Stimulated activated CD4-positive, alpha-beta T cell treated with anti-CD3 and anti-CD28 coated beads, Interleukin-12 subunit alpha, Interleukin-12 subunit beta, amount 100 ng/mL, for 24 hours (primary cell): ENCODE data around the gene LAMB4.

Experiments
- DNase-seq, 2 experiments: peaks; one replicate each; pipeline ENCODE4 v3.0.0-alpha.2; 2020; ENCODE audit warnings: low read depth in 2 of 2

Gene LAMB4

GRCh38 chr7:108130261-108130660 is at the start of gene LAMB4:
TSS of gene LAMB4 (minus strand) at chr7:108130361. CDS start at chr7:108123164, 7,197 bp downstream.
- DNase-seq: no peak

DNA sequence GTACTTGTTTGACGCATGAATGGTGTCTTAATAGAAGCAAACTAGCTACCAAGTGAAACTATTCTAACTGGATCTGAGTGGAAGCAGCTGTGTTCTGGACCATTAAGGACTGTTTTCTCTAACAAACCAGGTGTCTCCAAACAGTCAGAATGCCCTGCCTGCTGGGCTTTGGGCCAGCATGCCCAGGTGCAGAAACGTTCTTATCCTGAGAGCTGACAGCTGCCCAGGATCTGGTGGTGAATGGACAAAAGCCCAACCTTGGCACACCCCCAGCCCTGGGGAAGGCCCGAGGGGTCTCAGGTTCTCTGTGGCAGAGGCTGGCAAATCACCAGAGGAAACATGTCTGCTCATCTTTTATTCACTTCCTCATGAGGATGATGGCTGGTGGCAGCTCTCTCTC is 48.2 kb upstream of the LAMB4 start:
- no peak for DNase-seq

DNA sequence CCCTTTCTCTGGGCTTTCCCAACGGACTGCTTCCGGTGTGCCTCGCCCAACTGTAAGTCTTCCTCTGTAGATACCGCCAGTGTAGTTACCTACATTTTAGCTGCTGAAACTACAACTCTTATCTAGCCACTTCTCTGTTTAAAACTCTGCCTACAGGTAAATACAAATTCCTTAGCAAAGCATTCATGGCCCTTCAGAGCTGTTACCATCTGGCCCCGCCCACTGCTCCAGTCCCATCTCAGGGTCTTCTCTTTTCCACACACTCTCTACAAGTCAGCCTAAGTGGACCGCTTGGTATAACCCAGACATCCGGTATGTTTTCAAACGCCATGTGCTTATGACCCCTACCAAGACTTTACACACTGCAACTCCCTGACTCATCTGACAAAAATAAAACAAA is 41.0 kb upstream of the LAMB4 start:
- DNase-seq: no peak

- no peak for DNase-seq
Observed at GRCh38 chr7:108170251-108170650, 40.1 kb upstream of the LAMB4 start.

- no peak for DNase-seq
Observed at GRCh38 chr7:108167460-108167859, 37.3 kb upstream of the LAMB4 start.

GRCh38 chr7:108166687-108167086 is 36.5 kb upstream of the LAMB4 start:
- no peak for DNase-seq

- DNase-seq: no peak
Observed at GRCh38 chr7:108165723-108166122, 35.6 kb upstream of the LAMB4 start.

DNA sequence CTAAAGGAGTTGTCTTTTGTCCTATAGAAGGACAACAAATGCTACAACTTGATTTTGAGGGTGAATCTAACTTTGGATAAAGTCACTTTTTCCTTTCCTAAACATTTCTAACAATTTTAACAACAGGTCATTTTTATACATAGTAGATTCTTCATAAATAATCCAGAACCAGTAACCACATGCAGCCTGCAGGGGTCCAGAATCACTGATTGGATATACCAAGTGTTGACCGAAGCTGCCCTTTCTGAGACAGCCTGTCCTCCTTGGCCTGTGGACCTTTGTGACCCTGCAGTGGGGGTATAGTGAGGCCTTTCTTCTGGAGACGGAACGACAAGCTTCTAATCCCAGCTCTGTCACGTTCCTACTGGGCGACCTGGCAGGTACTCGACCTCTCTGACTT is 34.8 kb upstream of the LAMB4 start:
- DNase-seq: no peak

GRCh38 chr7:108164342-108164741 is 34.2 kb upstream of the LAMB4 start:
- no peak for DNase-seq

DNA sequence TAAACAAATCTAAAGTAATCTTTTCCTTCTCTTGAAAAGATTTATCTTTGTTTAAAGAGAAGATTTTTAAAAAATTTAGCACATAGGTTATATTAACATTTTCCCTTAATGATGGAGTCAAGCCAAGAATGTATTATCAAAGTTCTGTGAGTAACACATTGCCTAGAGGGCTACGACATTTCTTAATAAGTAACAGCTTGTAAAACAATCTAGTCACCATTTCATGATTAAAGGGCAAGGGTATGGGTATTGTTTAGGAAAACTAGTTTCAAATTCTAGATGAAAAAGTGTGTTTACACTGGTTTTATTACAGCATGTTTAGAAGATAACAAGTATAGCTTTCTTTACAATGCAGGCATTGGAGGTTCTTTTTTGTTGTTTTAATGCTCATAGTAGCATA is 28.6 kb upstream of the LAMB4 start:
- DNase-seq: no peak

- no peak for DNase-seq
Observed at GRCh38 chr7:108157606-108158335, 27.6 kb upstream of the LAMB4 start.

DNA sequence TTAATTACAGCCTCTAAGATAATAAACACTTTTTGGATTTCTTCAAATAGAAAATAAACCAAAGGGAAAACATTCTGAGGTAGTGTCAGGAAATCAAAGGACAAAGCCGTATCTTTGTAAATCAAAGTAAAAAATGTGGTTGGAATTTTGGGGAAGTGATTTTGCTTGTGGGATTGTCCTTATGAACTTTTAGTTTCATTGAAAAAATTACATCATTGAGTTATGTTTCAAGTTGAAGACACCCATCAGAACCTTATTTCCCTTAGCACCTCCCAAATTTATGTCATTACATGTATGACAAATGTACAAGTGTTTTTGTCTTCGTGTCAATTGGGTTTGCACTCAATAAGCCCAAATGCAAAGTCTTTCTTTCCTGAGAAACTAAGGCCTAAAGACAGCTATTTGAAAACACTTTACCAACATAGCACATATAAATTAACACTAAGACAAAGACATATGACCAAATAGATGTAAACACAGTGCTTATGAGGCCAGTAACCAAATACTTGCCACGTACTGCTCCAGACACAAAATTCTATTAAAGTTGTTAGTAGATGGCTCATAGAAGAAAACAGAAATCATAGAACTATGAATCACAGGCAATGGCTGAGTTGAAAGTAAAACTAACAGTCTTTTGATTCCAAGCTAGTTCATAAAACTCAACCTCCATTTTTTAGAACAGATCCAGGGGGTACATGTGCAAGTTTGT is 26.9 kb upstream of the LAMB4 start:
- no peak for DNase-seq

DNA sequence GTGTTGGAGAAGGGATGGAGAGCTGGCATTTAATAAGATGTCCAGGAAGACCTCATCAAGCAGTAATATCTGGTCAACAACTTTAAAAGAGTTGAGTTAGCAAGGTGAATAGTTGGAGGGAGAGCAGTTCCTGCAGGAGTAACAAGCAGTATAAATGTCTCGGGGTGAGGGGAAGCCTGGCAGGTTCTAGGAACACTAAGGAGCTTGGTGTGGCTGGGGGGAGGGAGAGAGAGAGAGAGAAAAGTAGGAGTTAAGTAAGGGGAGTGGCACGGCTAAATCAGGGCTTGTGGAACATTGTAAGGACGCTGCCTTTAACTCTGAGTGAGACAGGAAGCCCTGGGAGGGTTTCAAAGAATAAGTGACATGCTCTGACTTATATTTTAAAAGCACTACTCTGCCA is 22.0 kb upstream of the LAMB4 start:
- DNase-seq: no peak

- DNase-seq: no peak
Observed at GRCh38 chr7:108149908-108150307, 19.7 kb upstream of the LAMB4 start.

GRCh38 chr7:108149119-108149518 is 19.0 kb upstream of the LAMB4 start:
- DNase-seq: no peak

DNA sequence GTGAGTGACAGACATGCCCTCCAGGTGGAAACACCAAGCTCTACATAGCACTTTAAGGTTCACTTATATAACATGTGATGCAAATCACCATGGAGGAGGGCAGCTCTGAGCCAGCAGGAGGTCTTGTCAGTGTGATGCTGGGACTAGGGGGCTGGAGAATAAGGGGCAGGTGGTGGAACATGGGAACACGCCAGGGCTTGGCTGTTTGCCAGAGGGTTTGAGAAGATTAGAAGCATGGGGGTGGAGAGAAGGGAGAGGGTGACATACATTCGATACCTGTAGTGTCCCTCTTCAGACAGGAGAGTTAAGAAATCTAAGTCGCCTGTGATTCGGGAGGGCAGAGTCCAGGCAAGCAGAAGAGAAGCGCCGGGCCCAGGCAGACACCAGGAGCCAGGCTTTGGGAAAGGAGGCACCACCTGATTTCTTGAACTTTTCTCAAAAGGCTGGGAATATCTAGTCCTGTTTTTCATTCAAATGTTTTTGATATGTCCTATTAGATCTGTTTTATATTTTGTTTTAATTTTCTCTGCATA is 16.9 kb upstream of the LAMB4 start:
- no peak for DNase-seq

DNA sequence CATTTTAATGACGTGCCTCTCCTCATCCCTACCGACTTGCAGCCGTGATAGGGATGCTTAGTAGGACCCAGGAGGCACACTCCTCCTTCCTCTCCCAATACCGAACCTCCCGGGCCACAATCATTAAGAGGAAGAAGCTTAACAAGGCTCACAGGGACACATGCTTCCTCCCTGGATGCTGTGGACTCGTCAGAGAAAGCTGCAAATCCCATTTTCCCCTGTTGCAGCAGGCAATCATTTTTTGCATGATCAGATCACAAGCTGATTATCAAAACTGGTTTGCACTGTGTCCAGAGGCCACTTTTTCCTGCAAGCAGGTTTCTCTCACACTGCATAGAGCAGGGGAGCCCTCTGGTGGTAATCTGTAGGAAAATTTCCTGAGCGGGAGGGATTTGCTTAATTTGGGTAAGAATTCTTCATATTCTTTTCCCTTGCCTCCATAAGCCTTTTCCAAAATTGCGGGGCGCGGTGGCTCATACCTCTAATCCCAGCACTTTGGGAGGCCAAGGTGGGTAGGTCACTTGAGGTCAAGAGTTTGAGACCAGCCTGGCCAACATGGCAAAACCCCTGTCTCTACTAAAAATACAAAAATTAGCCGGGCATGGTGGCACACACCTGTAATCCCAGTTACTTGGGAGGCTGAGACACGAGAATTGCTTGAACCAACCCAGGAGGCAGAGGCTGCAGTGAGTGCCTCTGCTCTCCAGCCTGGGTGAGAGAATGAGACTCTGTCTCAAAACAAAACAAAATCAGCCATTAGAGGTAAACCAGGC is 16.1 kb upstream of the LAMB4 start:
- DNase-seq: peak; percentile 8 to 27

GRCh38 chr7:108145401-108145800 is 15.2 kb upstream of the LAMB4 start:
- no peak for DNase-seq

GRCh38 chr7:108144931-108145330 is 14.8 kb upstream of the LAMB4 start:
- no peak for DNase-seq

DNA sequence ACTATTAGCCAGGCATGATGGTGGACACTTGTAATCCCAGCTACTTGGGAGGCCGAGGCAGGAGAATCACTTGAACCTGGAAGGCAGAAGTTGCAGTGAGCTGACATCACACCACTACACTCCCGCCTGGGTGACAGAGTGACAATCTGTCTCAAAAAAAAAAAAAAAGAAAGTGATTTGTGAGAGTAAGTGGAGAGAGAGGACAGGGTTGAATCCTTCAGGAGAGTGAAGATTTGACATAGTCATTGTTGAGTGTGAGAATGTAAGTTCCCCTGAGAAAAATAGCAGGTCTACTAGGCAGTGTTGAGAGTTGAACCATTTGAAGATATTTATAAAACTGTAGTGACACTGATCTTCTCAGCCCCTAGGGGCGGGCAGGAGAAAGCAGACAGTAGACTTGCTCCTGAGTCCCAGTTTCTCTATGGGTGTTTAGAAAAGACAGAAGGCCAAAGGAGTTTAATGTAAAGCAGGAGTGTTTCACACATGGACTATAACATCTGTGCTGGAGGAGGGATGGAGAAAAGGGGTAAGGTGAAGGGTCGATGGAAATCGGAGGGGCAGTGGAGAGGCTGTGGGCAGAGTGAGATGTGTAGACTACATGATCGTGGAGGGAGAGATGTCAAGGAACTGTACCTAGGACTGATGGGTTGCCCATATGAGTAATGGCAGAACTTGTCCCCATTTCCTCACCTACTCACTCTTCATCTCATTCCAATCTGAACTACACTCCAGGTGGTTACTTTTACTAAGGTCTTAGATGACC is 13.7 kb upstream of the LAMB4 start:
- no peak for DNase-seq

GRCh38 chr7:108142675-108143259 is 12.6 kb upstream of the LAMB4 start:
- DNase-seq: no peak
